Cardiac fibroblast (primary cell): ENCODE data around the gene RSU1.

Source experiments
- DNase-seq, 2 donors: peaks; one replicate each; pipeline versions ENCODE4 v3.0.0 to v3.0.0-alpha.2; 2010; ENCODE audit warnings: low read depth in 2 of 2
- H3K4me3 ChIP-seq, 2 donors: replicated peaks in 1 of 2; 1 replicate in 1 of 2; 2 replicates in 1 of 2; pipeline ENCODE4 v1.5.1; 2011; ENCODE audit warnings: low read depth in 2 of 2, low read length in 2 of 2, mild to moderate bottlenecking in 2 of 2, moderate library complexity in 1 of 2
- CTCF ChIP-seq: IDR thresholded peaks from one replicate; pipeline ENCODE4 v1.5.1; 2011; ENCODE audit warnings: low read depth, mild to moderate bottlenecking, low read length, inconsistent platforms

The RSU1 gene

GRCh38 chr10:16547973-16548372, 269.3 kb downstream of the RSU1 start:
- H3K4me3 ChIP-seq = no peak overlapping the region
- TF ChIP-seq CTCF = no peak
- DNase-seq = no peak

DNA sequence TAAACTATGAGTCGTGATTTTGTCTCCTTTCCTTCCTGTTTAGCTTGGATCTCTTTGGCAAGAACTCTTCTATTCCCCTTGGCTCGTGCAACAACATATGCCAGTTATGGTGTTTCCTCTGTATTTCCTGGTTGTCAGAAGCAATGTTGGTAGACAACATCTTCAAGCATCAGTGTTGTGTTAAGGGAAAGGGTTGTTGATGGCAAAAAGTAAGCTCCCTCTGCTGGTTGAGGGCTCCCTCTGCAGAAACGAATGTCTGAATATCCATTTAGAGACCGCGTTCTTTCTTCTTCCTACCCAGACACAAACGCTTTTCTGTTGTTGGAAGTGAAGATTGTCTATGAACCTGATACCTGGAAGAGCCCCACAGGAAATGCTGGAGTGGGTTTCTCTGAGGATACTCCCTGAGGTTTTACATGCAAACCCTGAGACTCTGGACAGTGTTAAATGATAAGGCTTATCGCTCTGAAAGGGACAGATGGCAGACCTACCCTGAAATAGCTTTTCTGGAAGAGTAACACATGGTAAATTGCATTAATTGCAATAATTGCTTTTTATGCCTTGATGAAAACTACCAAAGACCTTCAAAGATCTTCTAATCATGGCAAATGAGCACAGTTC, 272.0 kb downstream of the RSU1 start:
- peak; percentile 61 to 65 for DNase-seq
- TF ChIP-seq CTCF = peak; percentile 86
- no peak overlapping the region for H3K4me3 ChIP-seq

DNA sequence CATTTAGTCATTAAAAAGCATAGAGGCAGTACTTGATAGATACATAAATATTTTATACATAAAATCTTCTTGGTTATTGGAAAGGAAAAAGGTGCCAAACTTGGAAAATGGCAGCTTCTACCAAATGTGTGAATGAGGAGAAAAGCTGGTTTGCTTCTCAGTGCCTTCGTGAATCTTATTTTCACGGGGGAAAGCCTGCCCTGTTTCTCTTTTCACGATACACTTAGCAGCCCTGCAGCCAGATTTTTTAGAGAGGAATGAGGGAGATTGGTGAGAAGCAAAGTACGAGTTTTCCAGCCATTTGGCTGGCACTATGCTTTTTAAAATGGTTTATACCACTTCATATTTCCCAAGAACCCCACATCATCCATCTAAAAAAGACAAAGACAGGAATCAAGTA, 272.6 kb downstream of the RSU1 start:
- TF ChIP-seq CTCF = no peak
- H3K4me3 ChIP-seq = no peak overlapping the region
- no peak for DNase-seq

GRCh38 chr10:16544099-16544498, 273.1 kb downstream of the RSU1 start:
- DNase-seq = no peak
- TF ChIP-seq CTCF = no peak

More at GRCh38 chr10:16544099-16544498, 273.1 kb downstream of the RSU1 start:
- H3K4me3 ChIP-seq = no peak overlapping the region
